C4-2B (cell line): ENCODE measurements around the gene RIC8B.

Experiments used
- H3K27ac ChIP-seq: fragments of 450-650 bp; 2 replicates; pipeline ENCODE4 v1.5.1; 2017
- ZFX ChIP-seq: fragments of 450-650 bp; IDR thresholded peaks from 2 replicates; pipeline ENCODE4 v1.6.1; 2017
- TF ChIP-seq, protein P1 (sequence below): fragments of 450-650 bp; conservative IDR thresholded peaks from 2 replicates; pipeline ENCODE4 v1.5.1; 2017; ENCODE audit warnings: mild to moderate bottlenecking

Gene RIC8B

DNA sequence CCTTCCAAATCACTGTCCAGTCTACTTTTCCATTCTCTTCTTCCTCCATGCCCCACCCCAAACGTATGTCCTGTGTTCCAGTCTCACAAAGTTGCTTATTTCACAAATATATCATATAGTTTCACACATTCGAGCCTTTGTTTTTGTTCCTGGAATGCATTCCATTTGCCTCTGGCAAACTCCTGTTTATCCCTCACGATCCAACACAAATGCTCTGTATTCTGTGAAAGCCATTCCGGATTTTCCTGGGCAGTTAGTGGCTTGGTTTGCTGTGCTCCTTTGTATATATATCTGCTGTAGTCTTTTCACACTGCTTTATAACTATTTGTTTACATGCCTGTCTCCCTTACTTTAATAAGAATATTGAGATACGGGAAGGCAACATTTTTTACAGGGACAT, 9.0 kb downstream of the RIC8B start:
- H3K27ac ChIP-seq, result peak overlapping the region; percentile 40; the same call in 1 of the 2 replicates
- TF ChIP-seq ZFX, result no peak
- TF ChIP-seq, protein P1, sequence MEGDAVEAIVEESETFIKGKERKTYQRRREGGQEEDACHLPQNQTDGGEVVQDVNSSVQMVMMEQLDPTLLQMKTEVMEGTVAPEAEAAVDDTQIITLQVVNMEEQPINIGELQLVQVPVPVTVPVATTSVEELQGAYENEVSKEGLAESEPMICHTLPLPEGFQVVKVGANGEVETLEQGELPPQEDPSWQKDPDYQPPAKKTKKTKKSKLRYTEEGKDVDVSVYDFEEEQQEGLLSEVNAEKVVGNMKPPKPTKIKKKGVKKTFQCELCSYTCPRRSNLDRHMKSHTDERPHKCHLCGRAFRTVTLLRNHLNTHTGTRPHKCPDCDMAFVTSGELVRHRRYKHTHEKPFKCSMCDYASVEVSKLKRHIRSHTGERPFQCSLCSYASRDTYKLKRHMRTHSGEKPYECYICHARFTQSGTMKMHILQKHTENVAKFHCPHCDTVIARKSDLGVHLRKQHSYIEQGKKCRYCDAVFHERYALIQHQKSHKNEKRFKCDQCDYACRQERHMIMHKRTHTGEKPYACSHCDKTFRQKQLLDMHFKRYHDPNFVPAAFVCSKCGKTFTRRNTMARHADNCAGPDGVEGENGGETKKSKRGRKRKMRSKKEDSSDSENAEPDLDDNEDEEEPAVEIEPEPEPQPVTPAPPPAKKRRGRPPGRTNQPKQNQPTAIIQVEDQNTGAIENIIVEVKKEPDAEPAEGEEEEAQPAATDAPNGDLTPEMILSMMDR, result no peak

DNA sequence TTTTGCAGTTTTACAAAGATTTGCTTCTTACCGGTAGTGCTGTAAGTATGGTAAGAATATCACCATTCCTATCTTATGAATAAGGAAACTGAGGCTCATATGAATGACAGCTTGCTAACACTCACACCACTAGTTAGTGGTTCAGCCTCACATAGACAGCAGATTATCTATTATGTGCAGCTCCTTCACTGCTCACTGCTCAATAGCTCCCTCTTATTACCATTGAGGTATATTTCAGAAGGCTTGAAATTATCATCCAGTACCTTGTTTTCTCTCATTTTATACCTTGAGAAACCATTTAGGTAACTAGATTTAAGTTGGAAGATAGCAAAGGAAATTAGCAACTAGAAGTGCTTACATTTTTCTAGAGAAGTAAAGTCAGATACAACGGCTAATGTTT, 15.5 kb downstream of the RIC8B start:
- TF ChIP-seq, protein P1, result peak; percentile 44
- no peak for TF ChIP-seq ZFX
- H3K27ac ChIP-seq, result no peak overlapping the region

DNA sequence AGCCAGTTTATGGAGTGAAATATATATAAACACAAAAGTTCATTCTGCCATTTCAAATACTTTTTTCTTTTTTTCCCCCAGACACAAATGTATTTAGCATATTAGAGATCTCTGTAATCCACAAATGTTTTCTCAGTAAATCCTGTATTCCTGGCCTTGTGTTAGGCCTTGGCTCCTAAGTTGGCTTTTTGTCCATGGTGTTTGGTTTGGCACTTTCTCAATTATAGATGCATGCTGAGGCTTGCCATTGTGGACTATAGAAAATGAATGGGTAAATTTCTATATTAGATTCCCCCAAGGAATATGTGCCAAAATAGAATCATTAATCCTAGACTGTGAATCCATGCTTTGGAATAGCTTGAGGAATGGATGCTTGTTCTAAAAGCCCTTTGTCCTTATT, 17.0 kb downstream of the RIC8B start:
- no peak for TF ChIP-seq ZFX
- H3K27ac ChIP-seq, result no peak overlapping the region

DNA sequence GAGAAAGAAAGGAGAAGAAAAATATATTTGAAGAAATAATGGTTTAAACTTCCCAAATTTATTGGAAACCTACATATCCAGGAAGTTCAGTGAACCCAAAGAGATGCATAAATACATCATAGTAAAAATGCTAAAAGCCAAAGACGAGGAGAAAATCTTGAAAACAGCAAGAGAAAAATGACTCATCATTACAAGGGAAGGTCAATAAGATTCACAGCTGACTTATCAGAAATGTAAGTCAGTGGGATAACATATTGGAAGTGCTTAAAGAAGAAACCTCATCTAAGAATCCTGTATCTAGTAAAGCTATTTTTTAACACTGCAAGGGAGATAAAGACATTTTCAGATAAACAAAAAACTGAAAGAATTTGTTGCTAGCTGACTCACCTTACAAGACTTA, 19.9 kb downstream of the RIC8B start:
- TF ChIP-seq, protein P1, result no peak
- no peak for TF ChIP-seq ZFX
- H3K27ac ChIP-seq, result no peak overlapping the region

DNA sequence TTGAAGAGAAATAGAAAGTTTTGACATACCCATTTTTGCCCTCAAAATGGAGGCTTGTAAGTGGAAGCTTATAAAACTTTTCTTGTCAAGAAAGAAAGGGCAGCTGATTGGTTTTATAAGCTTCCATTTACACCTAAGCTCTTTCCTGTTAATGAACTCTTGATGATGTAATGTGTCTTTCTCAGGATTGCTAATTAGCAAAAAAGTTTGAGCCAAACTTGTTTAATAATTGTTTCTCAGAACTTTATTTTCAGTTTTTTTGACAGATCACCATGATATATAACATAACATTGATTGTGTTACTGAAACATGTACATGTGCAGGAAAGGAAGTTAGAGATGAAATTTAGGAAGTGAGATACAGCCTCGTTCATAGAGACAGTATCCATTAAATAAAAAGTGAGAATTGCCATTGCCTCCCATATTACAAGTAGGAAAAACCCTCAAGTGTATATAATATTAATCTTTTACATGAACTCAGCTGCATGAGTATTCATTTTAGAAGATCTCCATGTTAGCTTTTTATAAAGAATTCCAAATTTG, 26.8 kb downstream of the RIC8B start:
- no peak overlapping the region for H3K27ac ChIP-seq
- no peak for TF ChIP-seq ZFX
- TF ChIP-seq, protein P1, result no peak

DNA sequence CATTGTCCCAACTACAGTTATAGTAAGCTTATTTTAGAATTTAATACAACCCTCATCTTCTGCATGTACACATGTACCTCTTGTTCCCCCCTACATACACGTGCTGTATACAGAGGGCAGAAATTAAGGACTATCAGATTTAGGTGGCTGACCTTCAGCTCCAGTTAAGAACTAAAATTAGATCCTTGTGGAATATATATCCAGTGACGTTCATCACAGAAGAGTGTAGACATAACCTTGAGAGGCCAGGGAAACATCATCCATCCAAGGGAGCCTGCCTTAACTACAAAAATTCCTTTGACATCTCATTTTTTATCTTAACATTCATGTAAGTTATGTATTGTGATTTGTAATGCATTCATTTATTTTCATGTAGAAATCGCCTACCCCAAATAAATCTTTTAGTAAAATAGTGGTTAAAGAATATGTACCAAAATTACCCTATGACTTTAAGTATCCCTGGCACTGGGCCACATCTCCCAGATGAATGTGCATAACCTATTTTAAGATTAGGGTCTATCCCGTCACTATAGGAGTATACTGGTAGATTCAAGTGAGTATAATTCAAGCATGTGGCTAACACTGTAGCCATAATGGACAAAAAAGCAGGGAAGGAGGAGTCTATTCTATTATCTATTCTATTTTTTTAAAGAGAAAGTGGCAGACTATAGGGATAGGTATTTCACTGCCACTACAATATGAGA, 27.5 kb downstream of the RIC8B start:
- no peak overlapping the region for H3K27ac ChIP-seq
- TF ChIP-seq ZFX, result no peak
- TF ChIP-seq, protein P1, result no peak

DNA sequence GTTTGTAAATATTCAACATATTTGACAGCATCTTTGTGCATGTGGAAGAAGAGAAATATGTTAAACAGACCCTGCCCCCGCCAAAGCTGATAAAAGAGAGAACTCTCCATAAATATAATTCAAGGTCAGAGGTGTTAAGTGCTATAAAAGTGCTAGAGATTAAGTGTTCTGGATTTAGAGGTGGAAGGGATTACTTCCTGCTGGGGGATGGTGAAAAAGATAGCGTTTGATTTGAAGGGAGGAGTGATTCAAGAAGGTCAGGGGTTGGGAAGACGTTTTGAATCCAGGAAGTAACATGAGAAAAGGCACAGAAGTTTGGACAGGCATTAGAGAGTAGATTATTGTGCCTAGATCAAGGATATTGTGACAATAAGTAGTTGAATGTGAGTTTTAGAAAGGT, 30.2 kb downstream of the RIC8B start:
- TF ChIP-seq ZFX, result no peak
- TF ChIP-seq, protein P1, result no peak

DNA sequence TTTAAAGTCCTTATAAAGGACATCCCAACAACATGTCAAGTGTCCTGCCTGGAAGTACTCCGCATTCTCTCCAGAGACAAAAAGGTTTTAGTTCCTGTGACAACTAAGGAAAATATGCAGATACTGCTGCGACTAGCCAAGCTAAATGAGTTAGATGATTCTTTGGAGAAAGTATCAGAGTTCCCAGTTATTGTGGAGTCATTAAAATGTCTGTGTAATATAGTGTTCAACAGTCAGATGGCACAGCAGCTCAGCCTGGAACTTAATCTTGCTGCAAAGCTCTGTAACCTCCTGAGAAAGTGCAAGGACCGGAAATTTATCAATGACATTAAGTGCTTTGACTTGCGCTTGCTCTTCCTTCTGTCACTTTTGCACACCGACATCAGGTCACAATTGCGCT, 40.2 kb downstream of the RIC8B start:
- TF ChIP-seq, protein P1, result no peak
- no peak for TF ChIP-seq ZFX
- H3K27ac ChIP-seq, result no peak overlapping the region

More for the DNA sequence above, 30.2 kb downstream of the RIC8B start:
- no peak overlapping the region for H3K27ac ChIP-seq
